T follicular helper cell (primary cell): ENCODE results near the gene FAM169A.
"Not testable (repeated sequence)": the region's sequence is repeated elsewhere in the genome, so short reads cannot be mapped to it uniquely, and the experiment has no call there.

Experiments used
- DNase-seq: peaks from one replicate; pipeline ENCODE4 v3.0.0-alpha.2; 2020; ENCODE audit warnings: low read depth
- total RNA-seq, 2 experiments: gene quantifications; one replicate each; lab custom pipeline; 2026; lab: John Stamatoyannopoulos, UW

The FAM169A gene, protein sequence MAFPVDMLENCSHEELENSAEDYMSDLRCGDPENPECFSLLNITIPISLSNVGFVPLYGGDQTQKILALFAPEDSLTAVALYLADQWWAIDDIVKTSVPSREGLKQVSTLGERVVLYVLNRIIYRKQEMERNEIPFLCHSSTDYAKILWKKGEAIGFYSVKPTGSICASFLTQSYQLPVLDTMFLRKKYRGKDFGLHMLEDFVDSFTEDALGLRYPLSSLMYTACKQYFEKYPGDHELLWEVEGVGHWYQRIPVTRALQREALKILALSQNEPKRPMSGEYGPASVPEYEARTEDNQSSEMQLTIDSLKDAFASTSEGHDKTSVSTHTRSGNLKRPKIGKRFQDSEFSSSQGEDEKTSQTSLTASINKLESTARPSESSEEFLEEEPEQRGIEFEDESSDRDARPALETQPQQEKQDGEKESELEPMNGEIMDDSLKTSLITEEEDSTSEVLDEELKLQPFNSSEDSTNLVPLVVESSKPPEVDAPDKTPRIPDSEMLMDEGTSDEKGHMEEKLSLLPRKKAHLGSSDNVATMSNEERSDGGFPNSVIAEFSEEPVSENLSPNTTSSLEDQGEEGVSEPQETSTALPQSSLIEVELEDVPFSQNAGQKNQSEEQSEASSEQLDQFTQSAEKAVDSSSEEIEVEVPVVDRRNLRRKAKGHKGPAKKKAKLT
- 42.7 to 43.6 reads per million in 2 experiments for total RNA-seq

DNA sequence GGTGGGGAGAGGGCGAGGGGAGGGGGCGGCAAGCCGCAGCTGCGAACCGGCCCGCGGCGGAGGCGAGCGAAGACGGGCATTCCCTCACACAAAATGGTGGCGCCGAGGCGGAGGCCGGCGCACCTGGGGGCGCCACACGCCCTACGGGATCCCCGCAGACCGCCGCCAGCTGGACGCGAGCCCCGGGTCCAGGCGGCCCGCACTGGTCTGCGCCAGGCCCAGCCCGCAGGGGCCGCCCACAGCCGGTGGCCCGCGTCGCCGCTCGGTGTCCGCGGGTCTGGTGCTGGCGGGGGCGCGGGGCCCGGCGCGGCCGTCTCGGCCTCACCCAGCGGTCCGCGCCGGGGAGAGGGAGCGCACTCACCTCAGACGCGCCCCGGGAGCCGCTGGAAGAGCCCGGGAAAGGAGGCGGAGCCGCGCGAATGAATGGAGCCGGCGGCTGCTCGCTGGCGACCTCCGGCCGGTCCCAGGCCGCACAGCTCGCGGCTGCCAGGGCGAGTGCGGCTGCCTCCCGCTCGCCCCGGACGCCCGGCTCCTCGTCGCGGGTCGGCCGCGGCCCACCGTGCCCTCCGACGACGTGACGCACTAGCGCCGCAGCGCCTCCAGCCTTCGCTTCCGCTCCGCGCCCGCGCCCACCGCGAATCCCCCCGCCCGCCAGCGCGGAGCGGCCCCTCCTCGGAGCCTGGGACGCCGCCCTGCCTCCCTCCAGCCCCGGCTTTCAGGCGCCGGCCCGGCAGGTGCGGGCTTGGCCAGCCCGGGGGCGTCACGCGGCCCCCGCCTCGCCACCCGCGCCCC lies at the start of gene FAM169A:
Gene FAM169A, minus strand, starts transcription at position 584 of the 792 bp plus-strand sequence. CDS start 24,711 bp downstream, outside the sequence.
- DNase-seq = peak; percentile 30

DNA sequence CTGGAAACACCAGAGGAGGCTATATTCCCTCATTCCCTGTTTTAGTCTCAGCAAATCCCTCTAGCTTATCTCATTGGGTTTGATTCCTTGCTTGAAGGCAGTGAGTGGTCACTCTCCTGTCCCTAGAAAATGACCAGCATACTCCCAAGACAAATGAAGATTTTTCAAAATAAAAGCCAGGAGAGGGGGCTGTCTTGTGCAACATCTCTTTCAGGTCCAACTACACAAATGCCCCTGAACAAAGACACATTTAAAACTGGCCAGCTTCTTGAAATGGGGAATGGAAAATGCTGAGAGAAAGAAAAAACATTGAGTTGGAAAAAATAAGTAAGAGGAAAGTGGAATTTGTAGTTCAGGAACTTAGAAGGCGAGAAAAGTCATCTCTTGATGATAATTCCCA lies 49.3 kb upstream of the FAM169A start:
- no peak for DNase-seq

DNA sequence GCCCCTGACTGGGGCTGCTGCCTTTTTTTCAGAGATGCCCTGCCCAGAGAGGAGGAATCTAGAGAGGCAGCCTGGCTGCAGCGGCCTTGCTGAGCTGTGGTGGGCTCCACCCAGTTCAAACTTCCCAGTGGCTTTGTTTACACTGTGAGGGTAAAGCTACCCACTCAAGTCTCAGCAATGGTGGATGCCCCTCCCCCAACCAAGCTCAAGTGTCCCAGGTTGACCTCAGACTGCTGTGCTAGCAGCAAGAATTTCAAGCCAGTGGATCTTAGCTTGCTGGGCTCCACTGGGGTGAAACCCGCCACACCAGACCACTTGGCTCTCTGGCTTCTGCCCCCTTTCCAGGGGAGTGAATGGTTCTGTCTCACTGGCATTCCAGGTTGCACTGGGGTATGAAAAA lies 45.2 kb upstream of the FAM169A start:
- DNase-seq = not testable (repeated sequence)

DNA sequence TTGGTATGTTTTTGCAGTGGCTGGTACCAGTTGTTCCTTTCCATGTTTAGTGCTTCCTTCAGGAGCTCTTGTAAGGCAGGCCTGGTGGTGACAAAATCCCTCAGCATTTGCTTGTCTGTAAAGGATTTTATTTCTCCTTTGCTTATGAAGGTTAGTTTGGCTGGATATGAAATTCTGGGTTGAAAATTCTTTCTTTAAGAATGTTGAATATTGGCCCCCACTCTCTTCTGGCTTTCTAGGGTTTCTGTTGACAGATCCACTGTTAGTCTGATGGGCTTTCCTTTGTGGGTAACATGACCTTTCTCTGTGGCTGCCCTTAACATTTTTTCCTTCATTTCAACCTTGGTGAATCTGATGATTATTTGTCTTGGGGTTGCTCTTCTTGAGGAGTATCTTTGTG lies 43.7 kb upstream of the FAM169A start:
- DNase-seq = not testable (repeated sequence)

DNA sequence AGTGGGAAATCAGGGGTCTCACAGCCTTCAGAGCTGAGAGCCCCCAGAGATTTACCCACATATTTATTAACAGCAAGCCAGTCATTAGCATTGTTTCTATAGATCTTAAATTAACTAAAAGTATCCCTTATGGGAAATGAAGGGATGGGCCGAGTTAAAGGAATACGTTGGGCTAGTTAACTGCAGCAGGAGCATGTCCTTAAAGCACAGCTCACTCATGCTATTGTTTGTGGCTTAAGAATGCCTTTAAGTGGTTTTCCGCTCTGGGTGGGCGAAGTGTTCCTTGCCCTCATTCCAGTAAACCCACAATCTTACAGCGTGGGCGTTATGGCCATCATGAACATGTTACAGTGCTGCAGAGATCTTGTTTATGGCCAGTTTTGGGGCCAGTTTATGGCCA lies 42.0 kb upstream of the FAM169A start:
- DNase-seq = not testable (repeated sequence)

DNA sequence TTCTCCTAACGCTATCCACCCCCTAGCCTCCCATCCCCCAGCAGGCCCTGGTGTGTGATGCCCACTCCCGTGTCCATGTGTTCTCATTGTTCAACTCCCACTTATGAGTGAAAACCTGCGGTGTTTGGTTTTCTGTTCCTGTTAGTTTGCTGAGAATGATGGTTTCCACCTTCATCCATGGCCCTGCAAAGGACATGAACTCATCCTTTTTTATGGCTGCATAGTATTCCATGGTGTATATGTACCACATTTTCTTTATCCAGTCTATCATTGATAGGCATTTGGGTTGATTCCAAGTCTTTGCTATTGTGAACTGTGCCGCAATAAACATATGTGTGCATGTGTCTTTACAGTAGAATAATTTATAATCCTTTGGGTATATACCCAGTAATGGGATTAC lies 38.5 kb upstream of the FAM169A start:
- DNase-seq = not testable (repeated sequence)

DNA sequence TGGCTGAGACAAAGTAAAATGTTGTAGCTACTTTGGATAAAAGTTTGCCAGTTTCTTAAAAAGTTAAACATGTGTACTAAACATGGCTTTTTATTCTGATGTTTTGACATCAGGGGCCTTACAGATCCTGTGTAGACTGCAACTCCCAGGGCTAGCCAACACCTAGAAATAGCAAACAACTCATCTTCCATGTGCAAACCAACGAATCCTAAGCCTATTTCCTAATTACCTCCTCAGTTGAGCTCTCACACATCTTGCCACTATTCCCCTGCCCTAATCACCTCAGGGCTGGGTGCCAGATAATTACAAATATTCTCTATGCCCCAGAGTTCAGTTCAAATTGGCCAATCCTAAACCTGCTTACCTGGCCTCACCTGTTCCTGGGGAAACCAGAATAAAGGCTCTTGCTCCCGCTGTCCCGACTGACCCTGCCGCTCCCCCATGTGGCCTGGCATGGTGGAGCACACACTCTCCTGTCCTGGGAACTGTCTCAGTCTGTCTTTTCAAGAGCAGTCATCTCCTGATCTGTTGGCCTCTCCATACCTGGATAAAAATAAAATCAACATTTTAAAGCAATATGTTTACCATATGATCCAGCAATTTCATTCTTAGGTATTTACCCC lies 37.1 kb upstream of the FAM169A start:
- no peak for DNase-seq

DNA sequence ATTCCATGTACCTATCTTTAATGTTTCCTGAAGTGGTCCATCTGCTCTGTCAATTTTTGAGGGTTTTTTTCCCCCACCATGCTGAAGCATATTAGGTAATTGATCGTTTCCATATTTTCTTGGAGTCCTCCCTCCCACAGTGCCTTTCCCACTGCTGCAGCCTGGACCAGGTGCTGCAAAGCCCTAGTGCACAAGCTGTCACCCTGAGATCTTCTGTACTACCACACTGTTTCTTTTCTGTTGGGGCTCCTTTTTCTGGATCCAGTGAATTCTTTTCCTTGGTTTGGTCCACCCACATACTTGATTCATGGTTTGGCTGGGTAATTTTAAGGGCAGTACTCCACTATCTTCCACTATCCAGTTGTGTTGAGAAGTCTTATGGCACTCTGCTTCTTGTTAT lies 30.9 kb upstream of the FAM169A start:
- DNase-seq = no peak

DNA sequence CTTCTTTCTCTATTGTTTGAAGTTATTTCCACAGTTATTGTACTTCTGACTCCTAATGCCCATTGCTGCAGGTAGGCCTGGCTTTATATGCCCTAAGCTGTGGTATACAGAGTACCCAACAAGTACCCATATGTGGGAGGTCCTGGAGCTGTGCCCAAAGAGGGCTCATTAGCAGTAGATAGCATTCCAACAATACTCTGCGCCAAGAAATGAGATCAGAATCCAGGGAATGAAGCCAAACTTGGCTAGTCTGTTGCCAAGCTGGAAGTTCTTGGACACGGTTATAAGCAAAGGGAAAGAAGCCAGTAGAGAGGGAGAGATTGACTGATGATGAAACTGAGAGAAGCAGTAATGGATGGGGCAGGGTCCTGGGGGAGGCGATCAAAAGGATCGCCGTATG lies 29.7 kb upstream of the FAM169A start:
- no peak for DNase-seq

DNA sequence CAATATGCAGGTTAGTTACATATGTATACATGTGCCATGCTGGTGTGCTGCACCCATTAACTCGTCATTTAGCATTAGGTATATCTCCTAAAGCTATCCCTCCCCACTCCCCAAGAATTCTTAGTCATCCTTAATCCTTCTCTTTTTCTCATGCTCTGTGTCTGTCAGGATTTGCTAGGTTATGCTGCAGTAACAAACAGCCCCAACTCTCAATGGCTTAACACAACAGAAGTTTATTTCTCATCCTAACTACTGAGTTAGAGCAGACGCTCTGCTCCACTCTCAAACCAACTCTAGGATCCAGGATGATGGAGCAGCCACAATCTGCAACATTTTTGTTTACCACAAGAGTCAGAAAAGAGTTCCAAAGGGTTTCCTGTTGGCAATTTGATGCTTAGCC lies 28.2 kb upstream of the FAM169A start:
- no peak for DNase-seq

DNA sequence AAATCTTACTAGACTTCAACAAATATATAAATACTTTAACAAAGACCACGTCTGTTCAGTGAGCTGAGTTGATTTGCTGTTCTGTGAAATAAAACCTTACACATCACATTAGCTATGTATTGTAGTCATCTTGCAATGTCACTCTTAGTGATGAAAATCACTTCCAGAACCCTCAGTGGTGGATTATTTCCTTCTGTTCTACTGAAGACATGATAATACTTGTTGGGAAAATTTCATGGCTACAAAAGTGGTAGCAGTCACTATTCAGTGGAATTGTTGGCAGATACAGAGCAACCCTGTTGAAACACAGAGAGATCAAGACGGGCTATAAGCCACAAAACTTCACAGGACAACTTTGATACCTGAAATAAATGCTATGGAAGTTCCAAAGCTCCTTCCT lies 26.7 kb upstream of the FAM169A start:
- DNase-seq = no peak

DNA sequence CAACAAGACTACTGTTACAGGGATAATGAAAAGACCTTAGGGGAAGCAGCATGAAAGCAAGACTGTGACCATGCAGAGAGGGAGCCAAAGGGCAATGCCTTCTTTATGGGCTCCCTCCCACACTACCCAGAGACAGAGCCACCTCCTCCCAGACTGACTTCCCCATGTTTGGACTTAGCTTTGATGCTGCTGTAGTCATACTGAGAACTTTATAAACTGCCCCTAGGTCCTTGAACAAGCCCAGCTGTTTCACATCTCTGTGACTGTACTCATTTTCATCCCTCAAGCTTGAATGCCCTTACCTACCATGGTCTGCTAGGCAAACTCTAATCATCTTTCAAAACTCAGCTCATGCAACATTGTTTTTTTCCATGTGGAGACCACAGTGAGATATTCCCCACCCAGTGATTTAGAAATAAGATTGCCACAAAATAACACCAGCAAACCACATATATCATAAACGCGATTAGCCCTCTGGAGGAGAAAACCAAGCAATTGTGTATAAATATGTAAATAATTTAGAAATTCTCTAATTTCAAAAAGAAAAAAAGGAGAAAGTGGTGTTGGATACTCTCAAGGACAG lies 23.4 kb upstream of the FAM169A start:
- no peak for DNase-seq

DNA sequence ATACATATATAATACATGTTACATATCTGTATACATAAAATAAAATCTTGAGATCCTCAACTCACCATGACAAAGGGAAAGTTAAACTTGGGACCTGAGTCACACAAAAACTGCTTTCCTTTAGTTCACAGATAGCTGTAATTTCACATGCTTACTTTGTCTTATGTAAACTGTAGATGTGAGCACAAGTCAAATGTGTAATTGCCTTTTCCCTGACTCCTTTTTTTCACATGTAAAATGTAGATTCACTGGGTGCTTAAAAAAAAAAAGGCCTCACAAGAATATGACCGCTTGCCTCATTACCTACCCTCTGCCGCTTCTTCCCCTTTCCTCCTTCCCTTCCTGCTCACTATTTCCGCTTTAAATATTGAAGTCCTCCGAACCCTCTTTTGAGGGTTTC lies 21.9 kb upstream of the FAM169A start:
- DNase-seq = no peak

DNA sequence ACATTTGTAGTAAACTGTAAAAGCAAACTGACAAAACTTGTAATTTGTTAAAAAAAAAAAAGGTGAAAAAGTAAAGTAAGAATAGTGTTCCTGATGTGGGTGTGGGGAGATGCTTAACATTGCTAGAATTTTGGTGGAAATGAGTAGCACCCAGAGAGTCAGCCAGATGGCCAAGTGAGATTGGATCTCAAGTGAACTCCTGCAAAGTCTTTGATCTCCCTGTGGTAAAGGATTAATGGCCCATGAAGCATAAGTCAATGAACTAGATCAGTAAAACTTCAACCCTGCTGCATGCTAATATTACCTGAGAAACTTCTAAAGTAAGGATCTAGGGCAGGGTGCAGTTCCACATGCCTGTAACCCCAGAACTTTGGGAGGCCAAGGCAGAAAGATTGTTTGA lies 19.0 kb upstream of the FAM169A start:
- no peak for DNase-seq

DNA sequence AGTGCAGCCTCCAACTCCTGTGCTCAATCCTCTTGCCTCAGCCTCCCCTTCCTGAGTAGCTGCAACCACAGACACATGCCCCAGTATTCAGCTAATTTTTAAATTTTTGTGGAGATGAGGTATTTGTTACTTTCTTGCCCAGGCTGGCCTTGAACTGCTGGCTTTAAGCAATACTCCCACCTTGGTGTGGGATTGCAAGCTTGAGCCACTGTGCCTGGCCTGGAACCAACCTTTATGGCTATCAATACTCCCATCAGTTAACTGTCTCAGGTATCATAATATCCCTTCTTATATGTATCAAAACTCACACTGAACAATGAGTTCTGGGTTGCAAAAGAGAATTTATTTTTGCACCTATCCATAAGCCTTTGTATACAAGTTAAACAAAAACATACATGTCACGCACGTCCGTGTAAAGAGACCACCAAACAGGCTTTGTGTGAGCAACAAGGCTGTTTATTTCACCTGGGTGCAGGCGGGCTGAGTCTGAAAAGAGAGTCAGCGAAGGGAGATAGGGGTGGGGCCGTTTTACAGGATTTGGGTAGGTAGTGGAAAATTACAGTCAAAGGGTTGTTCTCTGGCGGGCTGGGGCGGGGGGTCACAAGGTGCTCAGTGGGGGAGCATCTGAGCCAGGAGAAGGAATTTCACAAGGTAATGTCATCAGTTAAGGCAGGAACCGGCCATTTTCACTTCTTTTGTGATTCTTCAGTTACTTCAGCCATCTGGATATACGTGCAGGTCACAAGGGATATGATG lies 16.4 kb upstream of the FAM169A start:
- not testable (repeated sequence) for DNase-seq

DNA sequence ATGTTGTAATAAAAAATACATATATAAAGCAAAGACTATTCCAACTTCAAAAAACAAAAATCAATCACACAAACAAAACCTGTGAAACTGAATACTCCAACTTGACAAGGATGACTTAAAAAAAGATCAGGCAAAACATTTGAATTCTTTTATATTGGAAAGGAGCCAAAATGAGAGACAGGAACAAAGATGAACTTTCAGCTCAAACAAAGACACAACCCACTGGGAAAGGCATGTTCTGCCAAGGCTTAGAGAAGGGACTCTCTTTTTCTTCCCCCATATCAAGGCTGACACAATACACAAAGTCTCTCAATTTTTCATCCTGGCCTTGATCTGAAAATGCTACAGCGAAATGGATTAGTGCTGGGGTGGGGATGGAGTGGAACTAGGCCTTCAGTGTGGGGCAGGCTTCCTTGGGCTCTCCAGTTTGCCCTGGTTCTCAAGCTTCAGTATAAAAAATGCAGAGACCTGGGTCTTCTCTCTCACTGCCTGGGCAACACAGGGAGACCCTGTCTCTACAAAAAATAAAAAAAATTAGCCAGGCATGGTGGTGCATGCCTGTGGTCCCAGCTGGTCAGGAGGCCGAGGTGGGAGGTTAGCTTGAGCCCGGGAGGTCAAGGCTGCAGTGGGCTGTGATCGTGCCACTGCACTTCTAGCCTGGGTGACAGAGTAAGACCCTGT lies 11.6 kb upstream of the FAM169A start:
- DNase-seq = no peak

DNA sequence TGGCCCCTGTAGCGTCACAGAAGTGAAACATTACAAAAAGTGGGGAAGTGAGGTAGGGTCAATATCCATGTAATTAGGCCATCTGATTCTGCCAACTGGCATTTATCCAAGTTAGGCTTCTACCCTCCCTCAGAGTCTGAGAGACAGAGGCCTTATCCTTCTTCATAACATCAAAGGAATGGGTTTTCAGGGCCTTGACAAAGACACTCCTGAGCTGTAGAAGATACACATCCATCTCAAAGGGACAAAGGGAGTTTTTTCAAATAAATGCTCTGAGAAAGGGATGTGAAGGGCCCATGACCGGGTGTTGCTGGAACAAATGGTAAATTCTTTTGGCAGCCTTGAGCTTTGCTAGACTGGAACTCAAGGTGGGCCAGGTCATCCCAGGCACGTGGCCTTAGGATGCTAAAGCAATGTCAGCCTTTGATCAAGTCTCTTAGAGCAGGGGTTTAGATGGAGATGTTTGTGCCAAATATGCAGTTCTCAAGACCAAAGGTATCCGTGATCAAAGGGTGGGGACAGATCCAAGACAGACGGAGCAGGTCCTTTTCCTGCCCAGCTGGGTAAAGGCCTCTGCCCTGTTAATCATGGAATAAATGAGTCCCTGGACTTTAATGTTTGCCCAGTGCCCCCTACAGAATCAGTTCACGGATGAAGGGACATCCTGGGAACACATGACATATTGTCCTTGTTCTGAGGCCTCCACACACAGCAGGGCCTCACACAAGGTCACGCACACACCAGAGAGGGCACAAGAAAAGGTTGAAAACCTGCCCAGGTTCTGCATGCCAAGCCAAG lies 10.0 kb upstream of the FAM169A start:
- DNase-seq = no peak

DNA sequence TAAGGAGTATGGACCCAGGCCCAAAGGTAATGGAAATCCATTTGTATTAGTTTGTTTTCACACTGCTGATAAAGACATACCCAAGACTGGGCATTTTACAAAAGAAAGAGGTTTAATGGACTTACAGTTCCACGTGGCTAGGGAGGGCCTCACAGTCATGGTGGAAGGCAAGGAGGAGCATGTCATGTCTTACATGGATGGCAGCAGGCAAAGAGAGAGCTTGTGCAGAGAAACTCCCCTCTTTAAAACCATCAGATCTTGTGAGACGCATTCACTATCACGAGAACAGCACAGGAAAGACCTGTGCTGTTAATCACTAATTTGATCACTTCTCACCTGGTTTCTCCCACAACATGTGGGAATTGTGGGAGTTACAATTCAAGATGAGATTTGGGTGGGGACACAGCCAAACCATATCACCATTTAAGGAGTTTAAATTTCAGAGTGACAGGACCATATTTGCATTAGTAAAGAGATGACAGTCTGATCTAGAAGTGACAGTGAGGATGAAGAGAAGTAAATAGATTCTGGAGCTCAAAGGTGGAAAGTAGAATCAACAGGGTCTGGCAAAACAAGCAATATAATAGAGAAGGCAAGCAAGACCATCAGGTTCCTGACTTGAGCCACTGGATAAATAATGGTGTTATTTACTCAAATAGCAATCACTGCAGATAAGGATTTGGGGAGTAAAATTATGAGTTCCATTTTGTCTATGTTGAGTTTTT lies 7.5 kb upstream of the FAM169A start:
- DNase-seq = no peak
